Gastroesophageal sphincter (tissue), 4 donors: ENCODE measurements around the gene CCNY. TPM values are rescaled to one million over a fixed set of nuclear protein-coding genes. Genes with fewer than 3 reads are reported as not detected.

ENCODE experiments used
- ATAC-seq: fragments of 150-250 bp; one replicate; pipeline ENCODE4 v1.9.1; 2016; ENCODE audit warnings: mild to moderate bottlenecking, moderate library complexity
- H3K27ac ChIP-seq, 4 donors: fragments of 200-600 bp; sonication (generic) in 3 of 4; 1 replicate in 3 of 4; 2 replicates in 1 of 4; pipeline ENCODE4 v1.5.1; 2016 to 2019
- H3K27me3 ChIP-seq: fragments of 200-600 bp; sonication (generic); one replicate; pipeline ENCODE4 v1.5.1; 2019
- H3K36me3 ChIP-seq, 2 donors: fragments of 200-600 bp; sonication (generic); one replicate each; pipeline ENCODE4 v1.5.1; 2019; ENCODE audit warnings: control low read depth in 1 of 2
- H3K4me1 ChIP-seq, 3 donors: fragments of 200-600 bp; sonication (generic); 1 replicate in 2 of 3; 2 replicates in 1 of 3; pipeline ENCODE4 v1.5.1; 2016 to 2019; ENCODE audit warnings: control low read depth in 2 of 3
- H3K4me3 ChIP-seq, 2 donors: fragments of 200-600 bp; sonication (generic); one replicate each; pipeline ENCODE4 v1.5.1; 2019; ENCODE audit warnings: mild to moderate bottlenecking in 1 of 2, moderate library complexity in 1 of 2
- H3K9me3 ChIP-seq, 3 donors: fragments of 200-600 bp; sonication (generic); one replicate each; pipeline ENCODE4 v1.5.1; 2017 to 2019; ENCODE audit warnings: control low read depth in 2 of 3
- EP300 ChIP-seq: sonication (generic); formaldehyde crosslinking; IDR thresholded peaks from one replicate; pipeline ENCODE4 v1.6.1; 2017; ENCODE audit warnings: antibody characterized with exemption, mild to moderate bottlenecking
- POLR2A ChIP-seq, 2 donors: fragments of 450-650 bp; IDR thresholded peaks; one replicate each; pipeline ENCODE4 v1.6.1; 2017; ENCODE audit warnings: antibody characterized with exemption in 2 of 2, mild to moderate bottlenecking in 2 of 2, moderate library complexity in 1 of 2
- POLR2AphosphoS5 ChIP-seq: sonication (generic); formaldehyde crosslinking; IDR thresholded peaks from one replicate; pipeline ENCODE4 v1.6.1; 2017; ENCODE audit warnings: antibody characterized with exemption
- WGBS, 2 donors: methylation state at CpG; one replicate each; pipeline ENCODE4 v1.1.5; 2018; ENCODE audit warnings: low coverage in 1 of 2; 5-methylcytosine and 5-hydroxymethylcytosine counted together
- total RNA-seq, 4 donors: library from RNA; depleted of rRNA; stranded (reverse); fragments of >200 nt; gene quantifications; one replicate each; pipeline ENCODE4 v1.1.0, GENCODE V29; 2016
- TF ChIP-seq, protein P1 (sequence below), 4 experiments: fragments of 200-600 bp in 2 of 4; fragments of 450-650 bp in 2 of 4; sonication (generic) in 1 of 4; IDR thresholded peaks; one replicate each; pipeline ENCODE4 v1.5.1; 2017 to 2019; ENCODE audit warnings: antibody characterized with exemption in 4 of 4, mild to moderate bottlenecking in 2 of 4, moderate library complexity in 2 of 4

The CCNY gene
- total RNA-seq, 4 donors from 2014 or later: 35.5 to 106 (median 63.2) TPM

- Histone ChIP-seq H3K4me1 (peaks cover 8 to 93% (median 50%) of the 10 kb centered on the region in 3 donors), H3K27me3 (no peaks in the 10 kb centered on the region), H3K36me3 (no peaks in the 10 kb centered on the region), H3K9me3 (no peaks in the 10 kb centered on the region), H3K4me3 (no peak overlapping the region), H3K27ac (peak overlapping the region in 3 of 4 donors; percentile 15 to 56 (median 28))
- TF ChIP-seq POLR2AphosphoS5 (no peak), POLR2A (IDR thresholded peaks at IDR 0.05) (no peak), EP300 (no peak)
- 79 to 94% methylated on average over 2 to 5 of the region's 5 CpGs for WGBS, 2 donors
- ATAC-seq: no peak
Observed at GRCh38 chr10:35449944-35450343, 113.6 kb downstream of the CCNY start.

- TF ChIP-seq EP300 (no peak), POLR2A (IDR thresholded peaks at IDR 0.05) (no peak), POLR2AphosphoS5 (no peak)
- TF ChIP-seq, protein P1, sequence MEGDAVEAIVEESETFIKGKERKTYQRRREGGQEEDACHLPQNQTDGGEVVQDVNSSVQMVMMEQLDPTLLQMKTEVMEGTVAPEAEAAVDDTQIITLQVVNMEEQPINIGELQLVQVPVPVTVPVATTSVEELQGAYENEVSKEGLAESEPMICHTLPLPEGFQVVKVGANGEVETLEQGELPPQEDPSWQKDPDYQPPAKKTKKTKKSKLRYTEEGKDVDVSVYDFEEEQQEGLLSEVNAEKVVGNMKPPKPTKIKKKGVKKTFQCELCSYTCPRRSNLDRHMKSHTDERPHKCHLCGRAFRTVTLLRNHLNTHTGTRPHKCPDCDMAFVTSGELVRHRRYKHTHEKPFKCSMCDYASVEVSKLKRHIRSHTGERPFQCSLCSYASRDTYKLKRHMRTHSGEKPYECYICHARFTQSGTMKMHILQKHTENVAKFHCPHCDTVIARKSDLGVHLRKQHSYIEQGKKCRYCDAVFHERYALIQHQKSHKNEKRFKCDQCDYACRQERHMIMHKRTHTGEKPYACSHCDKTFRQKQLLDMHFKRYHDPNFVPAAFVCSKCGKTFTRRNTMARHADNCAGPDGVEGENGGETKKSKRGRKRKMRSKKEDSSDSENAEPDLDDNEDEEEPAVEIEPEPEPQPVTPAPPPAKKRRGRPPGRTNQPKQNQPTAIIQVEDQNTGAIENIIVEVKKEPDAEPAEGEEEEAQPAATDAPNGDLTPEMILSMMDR (IDR thresholded peaks at IDR 0.05): no peak
- Histone ChIP-seq H3K27ac (peak overlapping the region; percentile 3 to 71 (median 66)), H3K4me3 (no peak overlapping the region), H3K27me3 (no peaks in the 10 kb centered on the region), H3K9me3 (no peaks in the 10 kb centered on the region), H3K36me3 (no peaks in the 10 kb centered on the region), H3K4me1 (peaks cover 8 to 90% (median 52%) of the 10 kb centered on the region in 3 donors)
- ATAC-seq: peak; percentile 34
- 43 to 88% methylated on average over 3 to 4 of the region's 8 CpGs for WGBS, 2 donors
Observed at GRCh38 chr10:35451151-35452016, 115.1 kb downstream of the CCNY start.

- no peak for ATAC-seq
- H3K36me3 ChIP-seq: no peaks in the 10 kb centered on the region
- WGBS, 2 donors: 50 to 67% methylated on average over 1 of the region's 1 CpG
- TF ChIP-seq POLR2A (IDR thresholded peaks at IDR 0.05) (no peak), POLR2AphosphoS5 (no peak), EP300 (no peak)
- TF ChIP-seq, protein P1 (IDR thresholded peaks at IDR 0.05): no peak
- peak overlapping the region in 3 of 4 donors; percentile 63 to 71 (median 70) for H3K27ac ChIP-seq
- peaks cover 8 to 83% (median 52%) of the 10 kb centered on the region in 3 donors for H3K4me1 ChIP-seq
- no peaks in the 10 kb centered on the region for H3K27me3 ChIP-seq
- H3K4me3 ChIP-seq: no peak overlapping the region
- no peaks in the 10 kb centered on the region for H3K9me3 ChIP-seq
Observed at GRCh38 chr10:35452171-35452570, 115.9 kb downstream of the CCNY start.

- H3K4me1 ChIP-seq: peaks cover 6 to 80% (median 45%) of the 10 kb centered on the region in 3 donors
Observed at GRCh38 chr10:35452847-35453246, 116.5 kb downstream of the CCNY start.

GRCh38 chr10:35453855-35454532, 117.7 kb downstream of the CCNY start:
- peaks cover 3 to 80% (median 45%) of the 10 kb centered on the region in 3 donors for H3K4me1 ChIP-seq
- peak overlapping the region in 1 of 2 donors; percentile 22 for H3K4me3 ChIP-seq
- ATAC-seq: peak; percentile 80

More at GRCh38 chr10:35452847-35453246, 116.5 kb downstream of the CCNY start:
- Histone ChIP-seq H3K36me3 (no peaks in the 10 kb centered on the region), H3K27ac (no peak overlapping the region), H3K9me3 (no peaks in the 10 kb centered on the region), H3K4me3 (no peak overlapping the region), H3K27me3 (no peaks in the 10 kb centered on the region)
- TF ChIP-seq POLR2A (IDR thresholded peaks at IDR 0.05) (no peak), POLR2AphosphoS5 (no peak), EP300 (no peak)
- TF ChIP-seq, protein P1 (IDR thresholded peaks at IDR 0.05): no peak
- no peak for ATAC-seq
- WGBS, 2 donors: 80 to 89% methylated on average over 1 to 2 of the region's 2 CpGs

More at GRCh38 chr10:35453855-35454532, 117.7 kb downstream of the CCNY start:
- Histone ChIP-seq H3K36me3 (no peaks in the 10 kb centered on the region), H3K27ac (peak overlapping the region in 3 of 4 donors; percentile 32 to 52 (median 40)), H3K9me3 (no peaks in the 10 kb centered on the region), H3K27me3 (no peaks in the 10 kb centered on the region)
- 26 to 46% methylated on average over 4 to 6 of the region's 12 CpGs for WGBS, 2 donors
- TF ChIP-seq POLR2AphosphoS5: peak; percentile 63
- TF ChIP-seq, protein P1 (IDR thresholded peaks at IDR 0.05): no peak
